Stimulated activated naive CD8-positive, alpha-beta T cell treated with anti-CD3 and anti-CD28 coated beads, Interleukin-15, Interleukin-2, amounts not matched to agents 100 ng/mL and 50 ng/mL, for 24 hours (primary cell): ENCODE data around the gene VIT.

ENCODE experiments used
- H3K27ac Mint-ChIP-seq: one replicate; pipeline ENCODE4 v1.8.0; 2021; ENCODE audit warnings: mild to moderate bottlenecking, mixed read lengths
- H3K27me3 Mint-ChIP-seq: one replicate; pipeline ENCODE4 v1.8.0; 2021; ENCODE audit warnings: mixed read lengths
- H3K36me3 Mint-ChIP-seq: one replicate; pipeline ENCODE4 v1.8.0; 2021; ENCODE audit warnings: low read depth, mixed read lengths
- H3K4me1 Mint-ChIP-seq: one replicate; pipeline ENCODE4 v1.8.0; 2021; ENCODE audit warnings: low read depth, mixed read lengths
- H3K4me3 Mint-ChIP-seq: one replicate; pipeline ENCODE4 v1.8.0; 2021; ENCODE audit warnings: mild to moderate bottlenecking, mixed read lengths
- H3K9me3 Mint-ChIP-seq: one replicate; pipeline ENCODE4 v1.8.0; 2021; ENCODE audit warnings: mixed read lengths

VIT gene

DNA sequence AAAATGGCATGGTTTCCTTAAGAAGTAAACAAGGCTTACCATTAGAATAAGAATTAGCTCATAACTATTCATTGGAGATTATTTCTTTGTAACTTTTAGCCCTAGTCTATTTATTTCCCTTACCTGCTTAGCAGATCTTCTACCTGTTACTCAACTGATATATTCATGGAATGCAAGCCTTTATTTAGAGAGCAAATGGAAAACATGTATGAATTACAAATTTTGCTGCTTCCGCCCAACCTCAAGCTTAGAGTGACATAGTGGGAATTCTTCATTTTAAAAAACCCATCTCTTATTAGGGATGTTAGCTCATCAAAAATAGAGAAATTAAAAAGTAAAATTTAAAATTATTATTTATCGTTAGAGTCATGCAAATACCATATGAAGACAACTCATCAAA lies 158.9 kb downstream of the VIT start:
- H3K36me3 Mint-ChIP-seq = peaks cover 61% of the 10 kb centered on the region
- no peak overlapping the region for H3K27ac Mint-ChIP-seq
- H3K9me3 Mint-ChIP-seq = no peaks in the 10 kb centered on the region
- H3K27me3 Mint-ChIP-seq = no peaks in the 10 kb centered on the region
- H3K4me1 Mint-ChIP-seq = peaks cover 13% of the 10 kb centered on the region
- H3K4me3 Mint-ChIP-seq = no peak overlapping the region

DNA sequence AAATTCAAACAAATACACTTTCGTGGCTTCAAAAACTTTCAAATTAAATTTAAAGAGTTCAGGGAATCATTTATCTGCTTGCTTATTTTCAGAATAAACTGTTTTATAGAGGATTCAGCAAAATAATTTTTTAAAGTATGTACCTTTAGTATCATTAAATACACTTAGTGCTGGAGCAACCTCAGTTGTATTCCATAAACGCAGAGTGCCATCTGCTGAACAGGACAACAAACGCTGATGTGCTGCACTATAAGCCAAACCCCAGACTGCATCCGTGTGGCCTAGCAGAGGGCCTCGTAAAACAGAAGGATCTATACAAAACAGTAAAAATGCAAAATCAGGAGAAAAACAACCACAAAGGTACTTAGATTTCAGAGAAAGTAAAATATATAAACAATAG lies 161.2 kb downstream of the VIT start:
- peaks cover 55% of the 10 kb centered on the region for H3K36me3 Mint-ChIP-seq
- no peaks in the 10 kb centered on the region for H3K27me3 Mint-ChIP-seq
- no peaks in the 10 kb centered on the region for H3K9me3 Mint-ChIP-seq
- no peak overlapping the region for H3K4me3 Mint-ChIP-seq
- no peak overlapping the region for H3K27ac Mint-ChIP-seq
- peaks cover 13% of the 10 kb centered on the region for H3K4me1 Mint-ChIP-seq

DNA sequence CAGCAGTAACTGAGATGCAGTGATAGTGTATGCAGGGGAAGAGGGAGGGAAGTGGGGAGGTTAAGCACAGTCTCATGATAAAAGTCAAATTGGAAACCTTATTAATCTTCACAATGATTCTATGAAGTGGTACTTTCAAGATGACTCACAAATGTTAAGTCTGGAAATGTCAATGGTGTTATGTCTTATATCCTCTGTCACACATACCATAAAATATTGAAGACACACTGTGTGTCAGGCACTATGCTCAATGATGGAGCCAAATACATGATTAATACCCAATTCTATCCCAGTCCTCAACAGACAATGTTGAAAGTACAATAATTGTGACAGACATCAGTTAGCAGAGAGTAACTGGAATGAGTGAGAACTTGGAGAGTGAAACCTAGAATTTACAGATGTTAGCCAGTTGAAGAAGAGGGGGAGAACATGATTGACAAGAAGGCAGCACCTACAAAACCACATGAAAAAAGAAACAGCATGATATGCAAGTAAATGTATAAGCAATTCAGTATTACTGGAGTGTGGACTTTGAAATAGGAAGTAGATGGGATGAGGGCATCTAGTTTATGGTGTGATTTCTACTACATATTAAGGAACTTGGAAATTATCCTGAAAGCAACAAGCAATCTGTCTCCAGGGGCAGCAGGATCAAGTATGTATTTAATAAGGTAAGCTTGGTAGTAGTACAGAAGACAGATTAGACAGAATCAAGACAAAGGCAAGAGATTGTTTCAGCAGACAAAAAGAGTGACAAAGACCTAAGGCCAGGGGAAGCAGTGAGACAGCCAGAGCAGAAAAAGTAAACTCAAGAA lies 162.3 kb downstream of the VIT start:
- H3K27me3 Mint-ChIP-seq = no peaks in the 10 kb centered on the region
- H3K4me1 Mint-ChIP-seq = peaks cover 13% of the 10 kb centered on the region
- H3K27ac Mint-ChIP-seq = peak overlapping the region; percentile 69
- peak overlapping the region; percentile 9 for H3K4me3 Mint-ChIP-seq
- H3K9me3 Mint-ChIP-seq = no peaks in the 10 kb centered on the region
- peaks cover 60% of the 10 kb centered on the region for H3K36me3 Mint-ChIP-seq

DNA sequence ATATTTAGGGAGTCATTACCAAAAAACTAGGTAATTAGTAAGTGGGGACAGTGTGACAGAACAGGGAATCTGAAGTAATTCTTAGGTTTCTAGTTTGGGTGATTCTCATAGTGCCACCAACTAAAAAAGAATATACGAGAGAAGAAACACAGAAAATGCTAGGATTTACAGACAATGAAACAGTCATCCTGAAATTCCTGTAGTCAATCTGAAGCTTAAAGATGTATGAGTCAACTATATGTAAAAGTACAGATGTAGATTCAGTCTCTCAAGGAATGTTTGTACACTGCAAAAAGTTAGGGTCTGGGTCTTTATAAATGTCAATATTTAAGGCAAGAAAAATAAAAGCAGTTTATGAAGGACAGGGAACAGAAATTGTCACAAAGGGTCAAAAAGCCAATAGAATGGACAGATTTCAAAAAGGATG lies 162.9 kb downstream of the VIT start:
- H3K4me3 Mint-ChIP-seq = no peak overlapping the region
- peaks cover 13% of the 10 kb centered on the region for H3K4me1 Mint-ChIP-seq

DNA sequence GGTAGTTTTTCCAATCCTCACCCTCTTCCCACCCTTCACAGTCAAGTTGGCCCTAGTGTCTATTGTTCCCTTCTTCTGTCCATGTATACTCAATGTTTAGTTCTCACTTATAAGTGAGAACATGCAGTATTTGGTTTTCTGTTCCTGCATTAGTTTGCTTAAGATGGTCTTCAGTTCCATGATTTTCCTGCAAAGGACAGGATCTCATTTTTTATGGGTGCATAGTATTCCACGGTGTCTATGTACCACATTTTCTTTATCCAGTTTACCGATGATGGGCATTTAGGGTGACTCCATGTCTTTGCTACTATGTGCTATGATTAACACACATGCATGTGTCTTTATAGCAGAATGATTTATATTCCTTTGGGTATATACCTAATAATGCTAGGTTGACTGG lies 165.4 kb downstream of the VIT start:
- H3K9me3 Mint-ChIP-seq = no peaks in the 10 kb centered on the region
- H3K27ac Mint-ChIP-seq = no peak overlapping the region
- H3K27me3 Mint-ChIP-seq = no peaks in the 10 kb centered on the region
- H3K4me3 Mint-ChIP-seq = no peak overlapping the region
- peaks cover 70% of the 10 kb centered on the region for H3K36me3 Mint-ChIP-seq
- H3K4me1 Mint-ChIP-seq = peaks cover 13% of the 10 kb centered on the region

More for the DNA sequence above, 162.9 kb downstream of the VIT start:
- H3K27me3 Mint-ChIP-seq = no peaks in the 10 kb centered on the region
- H3K27ac Mint-ChIP-seq = peak overlapping the region; percentile 69
- peaks cover 60% of the 10 kb centered on the region for H3K36me3 Mint-ChIP-seq
- no peaks in the 10 kb centered on the region for H3K9me3 Mint-ChIP-seq
